ENCODE data around the gene SPHK1.

DNA sequence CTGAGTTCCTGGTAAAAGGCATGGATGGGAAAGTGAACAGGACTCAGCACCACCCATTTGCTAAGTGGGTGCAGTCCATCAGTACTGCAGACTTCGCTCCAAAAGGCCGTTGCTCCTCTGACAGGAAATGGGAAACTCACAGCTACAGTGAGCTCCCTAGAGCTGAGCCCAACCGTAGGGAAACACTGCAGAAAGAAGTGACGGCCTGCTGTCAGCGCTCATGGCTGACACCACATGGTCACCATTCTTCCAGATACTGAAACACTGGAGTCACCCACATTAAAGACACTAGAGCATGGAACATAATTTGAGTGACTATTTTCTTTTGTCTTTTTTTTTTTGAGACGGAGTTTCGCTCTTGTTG lies 36.6 kb downstream of the SPHK1 start:
- TF ChIP-seq, protein P1, sequence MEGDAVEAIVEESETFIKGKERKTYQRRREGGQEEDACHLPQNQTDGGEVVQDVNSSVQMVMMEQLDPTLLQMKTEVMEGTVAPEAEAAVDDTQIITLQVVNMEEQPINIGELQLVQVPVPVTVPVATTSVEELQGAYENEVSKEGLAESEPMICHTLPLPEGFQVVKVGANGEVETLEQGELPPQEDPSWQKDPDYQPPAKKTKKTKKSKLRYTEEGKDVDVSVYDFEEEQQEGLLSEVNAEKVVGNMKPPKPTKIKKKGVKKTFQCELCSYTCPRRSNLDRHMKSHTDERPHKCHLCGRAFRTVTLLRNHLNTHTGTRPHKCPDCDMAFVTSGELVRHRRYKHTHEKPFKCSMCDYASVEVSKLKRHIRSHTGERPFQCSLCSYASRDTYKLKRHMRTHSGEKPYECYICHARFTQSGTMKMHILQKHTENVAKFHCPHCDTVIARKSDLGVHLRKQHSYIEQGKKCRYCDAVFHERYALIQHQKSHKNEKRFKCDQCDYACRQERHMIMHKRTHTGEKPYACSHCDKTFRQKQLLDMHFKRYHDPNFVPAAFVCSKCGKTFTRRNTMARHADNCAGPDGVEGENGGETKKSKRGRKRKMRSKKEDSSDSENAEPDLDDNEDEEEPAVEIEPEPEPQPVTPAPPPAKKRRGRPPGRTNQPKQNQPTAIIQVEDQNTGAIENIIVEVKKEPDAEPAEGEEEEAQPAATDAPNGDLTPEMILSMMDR (IDR thresholded peaks at IDR 0.05) = no peak
- no peak for TF ChIP-seq POLR2A (IDR thresholded peaks at IDR 0.05)

All from body of pancreas (tissue), 4 donors.